Stimulated activated CD8-positive, alpha-beta memory T cell treated with anti-CD3 and anti-CD28 coated beads, Interleukin-12 subunit alpha, Interleukin-12 subunit beta, amount 100 ng/mL, for 24 hours (primary cell): ENCODE results near the gene ATP2C2.

ENCODE experiments used
- DNase-seq: peaks from one replicate; pipeline ENCODE4 v3.0.0-alpha.2; 2020; ENCODE audit errors: extremely low read depth

ATP2C2 gene

GRCh38 chr16:84467256-84467655 lies 98.9 kb downstream of the ATP2C2 start:
- DNase-seq = no peak

- DNase-seq = no peak
Observed at GRCh38 chr16:84467709-84468108, 99.4 kb downstream of the ATP2C2 start.

- no peak for DNase-seq
Observed at GRCh38 chr16:84471316-84471715, 103.0 kb downstream of the ATP2C2 start.

DNA sequence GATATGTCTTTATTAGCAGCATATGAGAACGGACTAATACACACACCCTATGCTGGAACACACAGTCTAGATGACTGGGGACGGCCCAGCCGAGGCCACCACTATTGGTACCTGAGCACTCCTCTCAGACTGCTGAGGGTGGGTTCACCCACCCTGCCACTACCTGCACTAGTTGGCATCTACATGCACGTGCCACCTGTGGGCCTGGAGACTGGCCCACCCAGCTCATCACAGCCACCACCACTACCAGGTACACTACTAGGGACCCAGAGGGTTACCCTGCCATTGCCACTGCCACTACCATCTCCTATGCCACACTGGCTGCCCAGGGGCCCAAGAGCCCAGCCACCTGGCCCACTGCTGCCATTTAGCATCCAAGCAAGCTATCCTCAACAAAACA lies 103.6 kb downstream of the ATP2C2 start:
- no peak for DNase-seq

DNA sequence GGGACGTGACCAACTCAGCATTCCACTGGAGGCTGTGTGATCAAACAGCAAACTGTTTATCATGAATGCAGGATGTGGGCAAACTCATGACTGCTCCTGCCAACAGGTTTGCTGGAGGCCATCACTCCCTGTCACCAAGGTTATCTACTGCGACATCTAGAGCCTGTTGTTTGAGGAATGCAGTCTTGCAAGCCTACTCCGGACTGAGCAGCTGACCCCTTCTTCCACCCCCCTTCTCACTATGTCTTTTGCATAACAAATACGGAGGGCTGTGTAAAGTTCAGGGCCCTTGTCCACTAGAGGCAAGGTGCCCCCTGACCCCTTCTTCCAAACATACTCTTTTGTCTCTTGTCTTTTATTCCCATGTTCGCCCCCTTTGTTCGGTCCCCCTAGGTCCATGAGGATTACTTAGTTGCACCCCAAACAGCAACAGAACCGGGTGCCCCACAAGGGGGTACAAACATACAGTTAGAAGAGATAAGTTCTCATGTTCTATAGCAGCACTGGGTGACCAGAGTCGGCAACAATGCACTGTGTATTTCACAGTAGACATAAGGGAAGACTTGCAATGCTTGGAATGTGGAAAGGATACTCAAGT lies 107.4 kb downstream of the ATP2C2 start:
- DNase-seq = no peak

- DNase-seq = no peak
Observed at GRCh38 chr16:84476401-84476800, 108.1 kb downstream of the ATP2C2 start.

GRCh38 chr16:84477661-84478060 lies 109.3 kb downstream of the ATP2C2 start:
- DNase-seq = no peak

DNA sequence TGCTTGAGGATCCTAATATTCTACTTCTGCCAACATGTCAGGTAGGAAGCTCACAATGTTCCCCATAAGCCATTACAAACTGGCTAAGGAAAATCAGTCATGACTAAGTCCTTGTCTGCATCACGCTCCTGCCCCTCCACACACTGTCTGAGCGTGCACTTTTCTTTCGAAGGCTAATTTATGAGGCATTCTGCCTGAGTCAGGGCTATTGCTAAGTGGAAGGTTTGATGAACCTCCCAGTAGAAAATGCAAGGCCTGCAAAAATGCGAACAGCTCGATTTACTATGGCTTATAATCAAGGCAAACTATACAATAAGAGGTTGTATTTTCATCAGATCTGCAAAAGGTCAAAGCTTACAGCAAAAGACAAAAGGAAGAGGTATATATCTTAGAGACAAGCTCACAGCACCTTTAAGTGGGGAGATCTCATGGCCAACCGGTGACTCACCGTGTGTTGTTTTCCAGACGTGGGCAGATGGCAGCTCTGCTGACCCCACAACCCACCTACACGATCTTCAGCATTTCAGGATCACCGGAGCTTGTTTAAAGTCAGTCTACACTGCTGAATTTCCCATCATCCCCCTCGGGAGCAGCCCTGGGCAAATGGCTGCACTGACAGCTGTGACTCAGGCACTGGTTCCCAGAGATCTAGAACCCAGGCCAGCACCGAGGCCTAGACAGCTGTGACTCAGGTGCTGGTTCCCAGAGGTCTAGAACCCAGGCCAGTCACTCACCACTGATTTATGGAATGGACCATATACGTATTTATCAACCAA lies 110.0 kb downstream of the ATP2C2 start:
- no peak for DNase-seq

GRCh38 chr16:84479716-84480450 lies 111.5 kb downstream of the ATP2C2 start:
- no peak for DNase-seq

GRCh38 chr16:84481051-84481735 lies 112.9 kb downstream of the ATP2C2 start:
- no peak for DNase-seq

GRCh38 chr16:84482001-84482891 lies 113.9 kb downstream of the ATP2C2 start:
- no peak for DNase-seq

DNA sequence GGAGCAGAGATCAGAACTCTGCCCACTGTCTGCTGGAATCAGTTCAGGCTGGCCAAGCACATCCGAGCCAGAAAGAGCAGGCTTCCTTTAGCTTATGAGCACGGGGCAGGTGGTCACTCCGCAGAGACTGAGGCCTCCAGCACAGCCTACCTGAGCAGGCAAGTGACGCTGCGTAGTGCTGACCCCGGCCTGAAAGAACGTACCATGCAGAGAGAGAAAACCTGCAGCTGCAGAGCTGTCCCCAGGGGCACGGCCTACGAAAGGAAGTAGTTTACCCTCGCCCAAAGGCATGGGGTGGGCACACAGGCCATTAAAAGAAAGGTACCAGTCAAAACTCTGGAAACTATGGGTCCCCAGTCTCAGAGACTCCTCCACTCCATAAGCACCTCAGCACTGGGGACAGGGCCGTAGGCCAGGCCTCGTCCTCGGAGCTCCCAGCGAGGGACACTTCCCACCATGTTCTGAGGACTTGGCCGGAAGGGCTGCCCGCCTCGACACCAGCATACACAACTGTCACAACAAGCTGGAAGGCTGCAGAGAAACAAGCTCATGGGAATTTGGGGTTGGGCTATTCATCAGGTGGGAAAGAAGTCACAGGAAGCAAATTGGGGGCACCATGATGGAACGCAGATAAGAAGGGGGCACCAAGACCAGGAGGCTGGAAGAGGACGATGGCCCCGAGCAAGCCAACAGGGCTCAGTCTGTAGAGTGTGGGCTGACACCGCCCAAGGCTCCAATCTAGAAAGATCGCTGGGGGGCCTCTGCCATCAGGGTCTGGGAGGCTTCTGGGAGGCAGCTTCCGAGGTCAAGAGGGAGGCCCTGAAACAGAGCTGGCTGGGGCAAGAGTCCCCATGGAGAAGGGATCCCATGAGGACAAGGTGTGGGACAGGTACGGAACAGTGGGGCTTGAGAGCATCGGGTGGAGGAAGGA lies 114.9 kb downstream of the ATP2C2 start:
- DNase-seq = no peak

- DNase-seq = no peak
Observed at GRCh38 chr16:84483882-84484565, 115.7 kb downstream of the ATP2C2 start.

DNA sequence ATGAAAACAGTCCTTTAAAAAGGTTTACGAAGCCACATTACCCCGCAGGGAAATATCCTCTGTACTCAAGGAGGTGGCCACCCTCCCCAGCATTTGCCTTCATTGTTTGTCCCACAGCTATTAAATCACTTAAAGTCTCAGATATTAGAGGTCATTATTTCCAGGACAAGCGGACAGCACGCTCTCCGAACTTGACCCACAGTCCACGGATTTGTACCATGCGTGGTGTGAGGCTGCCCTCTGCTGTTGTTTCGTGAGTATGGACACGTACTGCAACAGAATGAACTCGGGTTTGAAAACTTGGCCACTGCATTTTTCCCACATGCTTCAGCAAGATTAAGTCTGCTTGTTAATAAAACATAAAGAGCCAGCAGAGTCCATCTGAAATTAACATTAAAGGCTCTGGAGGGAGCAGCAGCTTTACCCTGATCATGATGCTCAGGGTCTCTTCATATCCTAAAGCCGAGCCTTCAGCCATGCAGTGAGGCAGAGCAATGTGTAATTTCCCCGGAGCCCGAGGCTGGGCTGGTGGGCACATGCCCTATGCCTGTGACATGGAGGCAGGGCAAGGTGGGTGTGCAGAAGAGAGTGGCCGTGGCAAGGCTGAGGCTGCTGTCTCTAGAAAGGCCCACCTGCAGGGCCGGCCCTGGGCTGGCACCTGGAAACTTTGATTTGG lies 116.4 kb downstream of the ATP2C2 start:
- DNase-seq = no peak

GRCh38 chr16:84485255-84486010 lies 117.1 kb downstream of the ATP2C2 start:
- no peak for DNase-seq

- DNase-seq = no peak
Observed at GRCh38 chr16:84486126-84486525, 117.8 kb downstream of the ATP2C2 start.

- no peak for DNase-seq
Observed at GRCh38 chr16:84486551-84487235, 118.4 kb downstream of the ATP2C2 start.

GRCh38 chr16:84487358-84487757 lies 119.0 kb downstream of the ATP2C2 start:
- no peak for DNase-seq
